ENCODE measurements around the gene MAMLD1.
A peak's percentile ranks its signal among the peaks of the same experiment; 100 is the strongest.

Gene MAMLD1

GRCh38 chrX:150459196-150459595, 96.1 kb downstream of the MAMLD1 start:
- no peak for DNase-seq (ENCODE audit: low spot score)

- DNase-seq (ENCODE audit: low spot score), result no peak
These were observed 96.9 kb downstream of the MAMLD1 start for GRCh38 chrX:150460063-150460462.

GRCh38 chrX:150460781-150461180, 97.7 kb downstream of the MAMLD1 start:
- DNase-seq (ENCODE audit: low spot score), result no peak

GRCh38 chrX:150463566-150463965, 100.4 kb downstream of the MAMLD1 start:
- DNase-seq (ENCODE audit: low spot score), result no peak

- no peak for DNase-seq (ENCODE audit: low spot score)
These were observed 100.9 kb downstream of the MAMLD1 start for GRCh38 chrX:150464001-150464400.

GRCh38 chrX:150465326-150465725, 102.2 kb downstream of the MAMLD1 start:
- DNase-seq (ENCODE audit: low spot score), result no peak

GRCh38 chrX:150465881-150466775, 103.0 kb downstream of the MAMLD1 start:
- DNase-seq (ENCODE audit: low spot score), result no peak

GRCh38 chrX:150472306-150472705, 109.2 kb downstream of the MAMLD1 start:
- no peak for DNase-seq (ENCODE audit: low spot score)

GRCh38 chrX:150473371-150473770, 110.3 kb downstream of the MAMLD1 start:
- DNase-seq (ENCODE audit: low spot score), result no peak

- DNase-seq (ENCODE audit: low spot score), result no peak
These were observed 112.3 kb downstream of the MAMLD1 start for GRCh38 chrX:150475461-150475860.

- DNase-seq (ENCODE audit: low spot score), result no peak
These were observed 113.1 kb downstream of the MAMLD1 start for GRCh38 chrX:150476164-150476699.

- no peak for DNase-seq (ENCODE audit: low spot score)
These were observed 114.3 kb downstream of the MAMLD1 start for GRCh38 chrX:150477371-150477770.

GRCh38 chrX:150478496-150479492, 115.7 kb downstream of the MAMLD1 start:
- DNase-seq (ENCODE audit: low spot score), result no peak

- peak; percentile 82 for DNase-seq (ENCODE audit: low spot score)
These were observed 119.6 kb downstream of the MAMLD1 start for GRCh38 chrX:150482537-150483206.

GRCh38 chrX:150483356-150483985, 120.4 kb downstream of the MAMLD1 start:
- DNase-seq (ENCODE audit: low spot score), result no peak

GRCh38 chrX:150486011-150486410, 122.9 kb downstream of the MAMLD1 start:
- peak; percentile 62 for DNase-seq (ENCODE audit: low spot score)

GRCh38 chrX:150487369-150488094, 124.4 kb downstream of the MAMLD1 start:
- DNase-seq (ENCODE audit: low spot score), result no peak

GRCh38 chrX:150489359-150490015, 126.4 kb downstream of the MAMLD1 start:
- DNase-seq (ENCODE audit: low spot score), result no peak

GRCh38 chrX:150495496-150495895, 132.4 kb downstream of the MAMLD1 start:
- DNase-seq (ENCODE audit: low spot score), result no peak

- no peak for DNase-seq (ENCODE audit: low spot score)
These were observed 136.1 kb downstream of the MAMLD1 start for GRCh38 chrX:150499240-150499639.

Measured in RKO (cell line).